Nephron (organoid): ENCODE results near the gene MMD.

ENCODE experiments used
- H3K27ac Mint-ChIP-seq, 3 experiments: 2 replicates each; pipeline ENCODE4 v1.8.0; 2020; ENCODE audit warnings: mixed read lengths in 3 of 3, mild to moderate bottlenecking in 2 of 3, moderate library complexity in 1 of 3
- H3K27me3 Mint-ChIP-seq: 2 replicates; pipeline ENCODE4 v1.8.0; 2021; ENCODE audit warnings: low read depth, mild to moderate bottlenecking, moderate library complexity, mixed read lengths
- H3K36me3 Mint-ChIP-seq: 2 replicates; pipeline ENCODE4 v1.8.0; 2020; ENCODE audit warnings: low read depth, mixed read lengths
- H3K4me1 Mint-ChIP-seq: 2 replicates; pipeline ENCODE4 v1.8.0; 2020; ENCODE audit warnings: mixed read lengths
- H3K4me3 Mint-ChIP-seq, 3 experiments: 2 replicates each; pipeline ENCODE4 v1.8.0; 2020; ENCODE audit warnings: mild to moderate bottlenecking in 3 of 3, mixed read lengths in 3 of 3, moderate library complexity in 2 of 3
- H3K9me3 Mint-ChIP-seq: 2 replicates; pipeline ENCODE4 v1.8.0; 2020; ENCODE audit warnings: mixed read lengths
- CTCF ChIP-seq, 3 experiments: fragments of 200-600 bp; sonication (generic); IDR thresholded peaks; one replicate each; pipeline ENCODE4 v1.5.0; 2021; ENCODE audit warnings: antibody characterized with exemption in 3 of 3; ENCODE audit not compliant: unreplicated experiment in 3 of 3

Gene MMD

DNA sequence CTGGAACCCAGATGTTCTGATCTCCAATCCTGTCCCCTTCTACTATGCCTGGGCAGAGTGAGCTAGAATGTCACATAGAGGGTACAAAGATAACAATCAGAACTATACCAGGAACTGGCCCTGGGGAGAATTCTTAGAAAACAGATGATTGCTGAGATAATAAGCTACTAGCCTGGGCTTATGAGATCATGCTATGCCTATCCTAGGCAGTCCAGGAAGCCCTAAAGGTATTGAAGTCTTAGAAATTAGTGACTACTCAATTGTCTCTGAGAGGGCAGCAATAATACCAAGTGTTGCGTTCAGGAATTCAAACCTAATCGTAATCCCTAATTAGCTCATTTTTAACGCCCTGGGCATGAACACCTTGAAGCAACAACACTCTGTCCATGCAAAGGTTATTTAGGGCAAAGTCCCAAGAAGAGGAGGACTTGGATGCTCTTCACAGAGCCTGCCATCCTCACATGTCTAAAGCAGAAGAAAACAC is 77.1 kb downstream of the MMD start:
- peaks cover 6% of the 10 kb centered on the region for H3K9me3 Mint-ChIP-seq
- H3K4me1 Mint-ChIP-seq, result peaks cover 34% of the 10 kb centered on the region
- no peak overlapping the region for H3K4me3 Mint-ChIP-seq
- no peaks in the 10 kb centered on the region for H3K36me3 Mint-ChIP-seq
- H3K27me3 Mint-ChIP-seq, result peaks cover 11% of the 10 kb centered on the region
- TF ChIP-seq CTCF (IDR thresholded peaks at IDR 0.05; ENCODE audit: unreplicated experiment in 3 of 3), result no peak
- H3K27ac Mint-ChIP-seq, result no peak overlapping the region

- peaks cover 6% of the 10 kb centered on the region for H3K9me3 Mint-ChIP-seq
- H3K27me3 Mint-ChIP-seq, result peaks cover 12% of the 10 kb centered on the region
- no peaks in the 10 kb centered on the region for H3K36me3 Mint-ChIP-seq
- no peak overlapping the region for H3K4me3 Mint-ChIP-seq
- H3K4me1 Mint-ChIP-seq, result peaks cover 34% of the 10 kb centered on the region
- no peak overlapping the region for H3K27ac Mint-ChIP-seq
- no peak for TF ChIP-seq CTCF (IDR thresholded peaks at IDR 0.05; ENCODE audit: unreplicated experiment in 3 of 3)
Observed at GRCh38 chr17:55343900-55344513, 77.6 kb downstream of the MMD start.

DNA sequence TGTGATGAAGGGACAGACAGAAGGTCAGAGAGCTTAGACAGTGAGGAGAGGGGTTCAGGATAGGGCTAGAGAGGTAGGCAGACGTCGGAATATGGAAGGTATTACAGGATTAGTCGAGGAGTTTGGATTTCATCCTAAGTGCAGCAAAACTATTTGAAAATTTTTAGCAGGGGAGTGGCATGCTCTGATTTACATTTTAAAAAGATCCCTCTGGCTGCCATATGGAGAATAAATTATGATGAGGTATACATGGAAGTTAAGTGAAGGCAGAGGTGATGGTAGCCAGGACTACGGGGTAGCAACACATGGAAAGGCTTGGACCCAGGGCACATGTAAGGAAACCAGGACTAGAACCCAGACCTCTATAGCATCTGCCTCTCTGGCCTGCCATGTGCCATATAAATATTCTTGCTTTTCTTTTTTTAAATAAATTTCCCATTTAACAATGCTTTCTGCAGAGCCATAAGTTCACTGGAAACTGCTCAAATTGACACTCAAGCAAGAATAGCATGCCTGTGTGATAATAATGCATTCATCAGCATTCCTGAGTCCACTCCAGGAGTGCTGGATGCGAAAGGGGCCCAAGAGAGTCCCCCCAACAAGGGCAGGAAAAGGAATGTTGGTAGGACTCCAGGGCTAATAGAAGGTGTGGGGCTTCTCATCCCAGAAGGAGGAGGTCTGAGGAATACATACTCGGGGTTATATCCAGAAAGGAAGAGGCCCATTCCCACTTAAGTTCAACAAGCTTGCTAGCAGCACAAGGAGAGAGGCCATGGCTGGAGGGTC is 78.6 kb downstream of the MMD start:
- H3K27ac Mint-ChIP-seq, result peak overlapping the region in 2 of 3 experiments; percentile 57 to 67
- TF ChIP-seq CTCF (IDR thresholded peaks at IDR 0.05; ENCODE audit: unreplicated experiment in 3 of 3), result no peak
- H3K36me3 Mint-ChIP-seq, result no peaks in the 10 kb centered on the region
- H3K27me3 Mint-ChIP-seq, result peaks cover 12% of the 10 kb centered on the region
- H3K4me1 Mint-ChIP-seq, result peaks cover 26% of the 10 kb centered on the region
- H3K4me3 Mint-ChIP-seq, result no peak overlapping the region
- H3K9me3 Mint-ChIP-seq, result peaks cover 6% of the 10 kb centered on the region
